Colonic mucosa (tissue), 4 donors: ENCODE data around the gene CDH3. TPM values are rescaled to one million over a fixed set of nuclear protein-coding genes. Genes with fewer than 3 reads are reported as not detected.
A peak's percentile ranks its signal among the peaks of the same experiment; 100 is the strongest.

Source experiments
- DNase-seq: peaks from one replicate; pipeline ENCODE4 v3.0.0-alpha.2; 2020
- H3K27ac ChIP-seq: fragments of 200-600 bp; one replicate; pipeline ENCODE4 v1.8.0; 2021
- H3K27me3 ChIP-seq: fragments of 200-600 bp; one replicate; pipeline ENCODE4 v1.8.0; 2021
- H3K36me3 ChIP-seq: fragments of 200-600 bp; one replicate; pipeline ENCODE4 v1.8.0; 2021
- H3K4me1 ChIP-seq: fragments of 200-600 bp; one replicate; pipeline ENCODE4 v1.8.0; 2021; ENCODE audit warnings: mild to moderate bottlenecking
- H3K4me3 ChIP-seq: fragments of 200-600 bp; one replicate; pipeline ENCODE4 v1.8.0; 2021
- H3K9ac ChIP-seq, 2 donors: one replicate each; pipeline ENCODE4 v1.7.0; 2013; ENCODE audit warnings: control low read depth in 2 of 2, low read depth in 2 of 2, low read length in 2 of 2
- H3K9me3 ChIP-seq: fragments of 200-600 bp; one replicate; pipeline ENCODE4 v1.8.0; 2021
- CTCF ChIP-seq: fragments of 200-600 bp; IDR thresholded peaks from one replicate; pipeline ENCODE4 v1.8.0; 2022; ENCODE audit warnings: antibody characterized with exemption, mild to moderate bottlenecking
- intact Hi-C: fragments of 100-400 bp; cut with DNase I; formaldehyde crosslinking; loops from one replicate; pipeline ENCODE4 v1.14.1; 2022
- total RNA-seq, 2 donors: library from RNA; stranded (reverse); fragmentation: NEBNext Ultra II Directional in 1 of 2; extraction: Animal tissue kit (Norgen Biotek cat#: 25700) in 1 of 2; gene quantifications; one replicate each; pipeline ENCODE4 v1.2.1, GENCODE V29; 2021
- donor health status: healthy.
- donor health status: DM: no; HTN: no; CAD: no.
- donor health status: DM: no; HTN: no; CAD: no.

Gene CDH3
- total RNA-seq, 2 donors from 2014 or later, result 3.6 to 3.9 TPM

GRCh38 chr16:68658341-68658973, 13.3 kb downstream of the CDH3 start:
- intact Hi-C loops, result no loop called here
- H3K9ac ChIP-seq, result no peak overlapping the region
- no peak overlapping the region for H3K27ac ChIP-seq
- no peaks in the 10 kb centered on the region for H3K9me3 ChIP-seq
- no peak for TF ChIP-seq CTCF
- no peak overlapping the region for H3K4me3 ChIP-seq
- no peaks in the 10 kb centered on the region for H3K27me3 ChIP-seq
- H3K4me1 ChIP-seq, result no peaks in the 10 kb centered on the region
- H3K36me3 ChIP-seq, result no peaks in the 10 kb centered on the region
- DNase-seq, result peak; percentile 72

- no peaks in the 10 kb centered on the region for H3K27me3 ChIP-seq
- intact Hi-C loops, result no loop called here
- no peaks in the 10 kb centered on the region for H3K4me1 ChIP-seq
- H3K27ac ChIP-seq, result no peak overlapping the region
- DNase-seq, result no peak
- no peak for TF ChIP-seq CTCF
- H3K9ac ChIP-seq, result no peak overlapping the region
- H3K36me3 ChIP-seq, result no peaks in the 10 kb centered on the region
- no peak overlapping the region for H3K4me3 ChIP-seq
- H3K9me3 ChIP-seq, result no peaks in the 10 kb centered on the region
Measured at GRCh38 chr16:68658974-68659360, 13.9 kb downstream of the CDH3 start.

- H3K4me3 ChIP-seq, result no peak overlapping the region
- H3K9ac ChIP-seq, result no peak overlapping the region
- H3K27me3 ChIP-seq, result no peaks in the 10 kb centered on the region
- no peak for DNase-seq
- H3K27ac ChIP-seq, result no peak overlapping the region
- no peaks in the 10 kb centered on the region for H3K9me3 ChIP-seq
- intact Hi-C loops, result no loop called here
- TF ChIP-seq CTCF, result no peak
- H3K4me1 ChIP-seq, result no peaks in the 10 kb centered on the region
- H3K36me3 ChIP-seq, result no peaks in the 10 kb centered on the region
Measured at GRCh38 chr16:68659412-68660358, 14.6 kb downstream of the CDH3 start.

GRCh38 chr16:68660359-68660795, 15.3 kb downstream of the CDH3 start:
- H3K36me3 ChIP-seq, result no peaks in the 10 kb centered on the region
- no peak for TF ChIP-seq CTCF
- H3K27me3 ChIP-seq, result no peaks in the 10 kb centered on the region
- no peak overlapping the region for H3K4me3 ChIP-seq
- DNase-seq, result no peak
- H3K9ac ChIP-seq, result no peak overlapping the region
- intact Hi-C loops, result no loop called here
- no peaks in the 10 kb centered on the region for H3K4me1 ChIP-seq
- no peaks in the 10 kb centered on the region for H3K9me3 ChIP-seq
- no peak overlapping the region for H3K27ac ChIP-seq

- H3K9me3 ChIP-seq, result no peaks in the 10 kb centered on the region
- no peak overlapping the region for H3K4me3 ChIP-seq
- no peak overlapping the region for H3K27ac ChIP-seq
- intact Hi-C loops, result no loop called here
- no peak overlapping the region for H3K9ac ChIP-seq
- no peak for DNase-seq
- H3K27me3 ChIP-seq, result no peaks in the 10 kb centered on the region
- no peak for TF ChIP-seq CTCF
- H3K36me3 ChIP-seq, result no peaks in the 10 kb centered on the region
- no peaks in the 10 kb centered on the region for H3K4me1 ChIP-seq
Measured at GRCh38 chr16:68662035-68662434, 16.9 kb downstream of the CDH3 start.
